ENCODE results near the gene OR14A16. TPM values are rescaled to one million over a fixed set of nuclear protein-coding genes. Genes with fewer than 3 reads are reported as not detected.

OR14A16 gene, protein sequence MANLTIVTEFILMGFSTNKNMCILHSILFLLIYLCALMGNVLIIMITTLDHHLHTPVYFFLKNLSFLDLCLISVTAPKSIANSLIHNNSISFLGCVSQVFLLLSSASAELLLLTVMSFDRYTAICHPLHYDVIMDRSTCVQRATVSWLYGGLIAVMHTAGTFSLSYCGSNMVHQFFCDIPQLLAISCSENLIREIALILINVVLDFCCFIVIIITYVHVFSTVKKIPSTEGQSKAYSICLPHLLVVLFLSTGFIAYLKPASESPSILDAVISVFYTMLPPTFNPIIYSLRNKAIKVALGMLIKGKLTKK
- not detected in 2 replicates for total RNA-seq

DNA sequence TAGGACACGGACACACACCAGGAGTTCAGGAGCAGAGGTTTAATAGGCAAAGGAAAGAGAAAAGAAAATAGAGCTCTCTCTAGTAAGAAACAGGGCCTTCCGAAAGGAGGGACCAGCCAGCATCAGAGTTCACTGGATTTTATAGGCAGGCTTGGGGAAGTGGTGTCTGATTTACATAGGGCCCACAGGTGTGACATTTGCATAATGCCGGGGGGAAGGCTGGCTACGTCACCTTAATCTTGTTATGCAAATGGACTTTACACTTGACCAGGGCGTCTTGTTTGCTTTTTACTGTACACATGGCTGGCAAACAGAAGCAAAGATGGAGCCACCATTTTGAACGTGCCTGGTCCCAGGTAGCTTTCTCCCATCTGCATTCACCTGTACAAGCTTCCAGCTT lies at the start of gene OR14A16:
OR14A16 (minus strand) TSS at position 97 of the 400 bp plus-strand sequence. CDS start 8,390 bp downstream, outside the sequence.
- no peak for DNase-seq (ENCODE audit: extremely low read depth, low read depth, low spot score)

DNA sequence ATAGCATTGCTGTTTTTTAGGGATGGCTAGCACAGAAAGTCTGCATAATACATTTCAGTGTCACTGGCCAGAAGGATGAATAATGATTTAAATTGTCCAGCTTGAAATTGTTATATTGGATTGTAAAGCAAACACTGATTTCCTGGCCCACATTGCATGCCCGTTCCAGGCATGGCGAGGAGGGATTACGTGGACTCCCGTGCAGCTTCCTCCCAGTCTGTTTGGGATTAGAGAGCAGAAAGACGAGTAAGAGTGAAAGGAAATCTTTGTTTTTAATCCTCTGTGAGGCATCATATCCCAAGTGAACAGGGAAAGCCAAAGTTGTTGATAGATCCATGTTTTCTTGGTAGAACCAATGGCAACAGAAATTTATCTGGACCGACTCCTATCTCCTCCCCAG lies 41.5 kb upstream of the OR14A16 start:
- no peak for DNase-seq (ENCODE audit: extremely low read depth, low read depth, low spot score)

DNA sequence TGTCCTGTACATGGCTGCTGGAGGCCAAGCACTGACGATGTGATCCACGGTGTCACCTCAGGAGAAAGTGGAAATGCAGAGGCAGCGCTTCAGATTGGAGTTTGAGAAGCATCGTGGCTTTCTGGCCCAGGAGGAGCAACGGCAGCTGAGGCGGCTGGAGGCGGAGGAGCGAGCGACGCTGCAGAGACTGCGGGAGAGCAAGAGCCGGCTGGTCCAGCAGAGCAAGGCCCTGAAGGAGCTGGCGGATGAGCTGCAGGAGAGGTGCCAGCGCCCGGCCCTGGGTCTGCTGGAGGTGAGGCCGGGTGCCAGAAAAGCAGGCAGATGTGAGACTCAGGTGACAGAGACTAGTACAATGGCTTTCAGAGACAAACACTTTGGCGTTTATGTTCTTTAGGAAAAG lies 40.7 kb upstream of the OR14A16 start:
- DNase-seq (ENCODE audit: extremely low read depth, low read depth, low spot score): no peak

DNA sequence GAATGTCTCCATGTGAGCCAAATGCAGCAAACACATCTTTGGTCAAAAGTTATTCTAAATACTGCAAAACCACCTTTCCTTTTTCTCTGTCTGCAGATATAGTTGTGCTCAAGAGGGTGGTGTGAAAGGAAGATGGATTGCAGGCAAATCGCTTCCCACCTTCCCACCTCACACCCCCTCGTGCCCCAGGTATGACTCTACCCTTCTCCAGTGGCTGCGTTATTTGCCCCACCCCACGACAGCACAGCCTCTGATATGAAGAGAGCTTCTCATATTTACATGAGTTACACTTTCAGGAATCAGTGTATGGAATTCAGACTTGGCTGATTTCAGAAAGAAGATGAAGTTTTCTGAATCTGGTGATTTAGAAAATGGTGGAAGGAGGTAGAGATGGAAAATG lies 38.8 kb upstream of the OR14A16 start:
- DNase-seq (ENCODE audit: extremely low read depth, low read depth, low spot score): no peak

DNA sequence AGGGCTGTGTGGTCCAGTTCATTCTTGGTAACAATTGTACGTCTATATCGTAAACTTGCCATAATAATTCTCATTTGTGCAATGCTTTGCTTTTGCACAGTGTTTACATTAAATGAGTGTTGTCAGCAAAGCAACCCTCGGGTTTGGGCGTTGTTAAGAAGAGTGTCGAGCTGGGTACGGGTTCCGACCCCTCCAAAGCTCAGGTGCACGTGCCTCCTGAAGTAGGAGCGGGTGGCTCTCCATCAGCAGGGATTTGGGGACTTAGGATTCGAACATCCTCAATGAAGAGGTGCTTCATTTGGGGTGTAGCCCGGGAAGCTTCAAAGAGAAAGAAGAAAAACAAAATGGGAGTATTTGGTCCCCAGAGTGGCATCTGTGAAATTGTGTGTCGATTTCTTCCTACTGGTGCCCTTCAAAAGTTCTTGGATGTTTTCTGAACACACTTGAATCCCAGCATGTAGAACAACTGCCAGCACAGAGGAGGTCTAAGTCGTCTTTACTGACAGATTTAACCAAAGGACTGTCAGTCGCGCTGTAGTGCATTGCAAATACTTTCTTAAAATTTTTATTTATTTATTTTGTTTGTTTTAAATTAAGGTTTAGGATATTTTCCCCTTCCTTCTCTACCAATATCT lies 34.2 kb upstream of the OR14A16 start:
- no peak for DNase-seq (ENCODE audit: extremely low read depth, low read depth, low spot score)

DNA sequence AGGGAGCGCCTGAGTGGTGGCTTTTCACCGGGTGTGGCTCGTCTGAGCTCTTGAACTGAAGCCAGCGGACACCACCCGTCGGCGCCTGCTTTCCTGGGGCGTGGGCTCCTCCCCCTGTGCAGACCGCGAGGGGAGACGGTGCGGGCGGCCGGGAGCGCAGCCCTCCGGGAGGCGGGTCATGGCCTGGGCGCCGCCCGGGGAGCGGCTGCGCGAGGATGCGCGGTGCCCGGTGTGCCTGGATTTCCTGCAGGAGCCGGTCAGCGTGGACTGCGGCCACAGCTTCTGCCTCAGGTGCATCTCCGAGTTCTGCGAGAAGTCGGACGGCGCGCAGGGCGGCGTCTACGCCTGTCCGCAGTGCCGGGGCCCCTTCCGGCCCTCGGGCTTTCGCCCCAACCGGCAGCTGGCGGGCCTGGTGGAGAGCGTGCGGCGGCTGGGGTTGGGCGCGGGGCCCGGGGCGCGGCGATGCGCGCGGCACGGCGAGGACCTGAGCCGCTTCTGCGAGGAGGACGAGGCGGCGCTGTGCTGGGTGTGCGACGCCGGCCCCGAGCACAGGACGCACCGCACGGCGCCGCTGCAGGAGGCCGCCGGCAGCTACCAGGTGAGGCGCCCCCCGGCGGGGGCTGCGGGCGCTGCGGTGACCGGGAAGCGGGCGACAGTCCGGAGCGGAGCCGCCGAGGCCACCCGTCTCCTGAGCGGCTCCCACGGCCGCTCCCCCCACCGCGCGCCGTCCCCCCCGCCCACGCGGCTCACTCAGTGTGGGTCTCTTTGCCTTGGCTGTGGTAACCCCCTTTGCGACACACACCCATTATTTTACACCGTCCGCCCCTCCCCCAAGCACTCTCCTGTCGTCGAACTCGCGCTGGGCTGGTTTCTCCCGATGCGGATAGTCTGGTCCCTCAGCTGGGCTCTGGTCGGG lies 33.4 kb upstream of the OR14A16 start, which contains the start of gene TRIM58:
TRIM58 (plus strand) TSS at position 119 of the 916 bp plus-strand sequence; CDS start at position 179, 60 bp downstream.
- no peak for DNase-seq (ENCODE audit: extremely low read depth, low read depth, low spot score)

DNA sequence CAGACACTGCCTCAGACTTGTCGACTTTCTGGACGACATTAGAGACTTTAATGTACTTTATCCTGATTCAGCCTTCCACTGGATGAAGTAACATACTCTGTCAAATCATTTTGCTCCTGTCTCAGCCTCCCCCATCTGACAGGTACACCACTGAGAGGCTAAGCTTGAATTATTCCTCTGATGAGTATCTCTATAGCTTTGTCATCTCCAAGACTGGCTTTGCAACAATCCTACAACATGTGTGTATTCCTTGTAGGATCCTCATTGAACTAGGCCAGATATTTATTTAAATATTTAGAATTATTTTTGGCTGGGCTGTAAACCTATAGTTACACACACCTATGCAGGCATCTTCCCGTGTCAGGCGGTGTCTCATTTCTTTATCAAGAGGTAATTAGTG lies 32.0 kb upstream of the OR14A16 start:
- no peak for DNase-seq (ENCODE audit: extremely low read depth, low read depth, low spot score)

DNA sequence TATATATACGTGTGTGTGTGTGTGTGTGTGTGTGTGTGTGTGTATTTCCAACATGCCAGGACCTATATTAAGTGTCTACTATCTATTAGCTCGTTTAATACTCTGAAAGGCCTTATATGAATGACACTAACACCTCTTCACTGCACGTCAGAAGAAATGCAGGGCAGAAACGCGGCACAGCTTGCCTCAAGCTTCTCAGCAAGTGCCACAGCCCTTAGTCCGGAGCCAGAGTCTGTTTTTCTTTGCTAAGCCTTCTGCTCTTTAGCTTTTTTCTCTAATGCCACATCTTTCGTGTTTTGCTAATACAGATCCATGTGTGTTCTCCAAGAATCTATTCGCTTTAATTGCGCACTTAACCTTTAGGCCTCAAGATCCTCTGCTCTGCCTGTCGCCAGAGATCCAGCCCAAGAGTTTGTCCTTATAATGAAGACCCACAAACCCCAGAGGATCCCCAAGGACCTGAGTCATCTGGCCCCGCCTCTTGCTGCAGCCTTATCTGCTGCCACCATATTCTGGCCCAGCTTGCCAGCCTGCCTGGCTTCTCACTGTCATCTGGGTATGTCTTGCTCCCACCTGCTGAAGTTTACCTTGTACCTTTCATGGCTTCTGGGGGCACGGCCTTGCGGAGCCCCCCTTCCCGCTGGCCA lies 31.1 kb upstream of the OR14A16 start:
- DNase-seq (ENCODE audit: extremely low read depth, low read depth, low spot score): no peak

DNA sequence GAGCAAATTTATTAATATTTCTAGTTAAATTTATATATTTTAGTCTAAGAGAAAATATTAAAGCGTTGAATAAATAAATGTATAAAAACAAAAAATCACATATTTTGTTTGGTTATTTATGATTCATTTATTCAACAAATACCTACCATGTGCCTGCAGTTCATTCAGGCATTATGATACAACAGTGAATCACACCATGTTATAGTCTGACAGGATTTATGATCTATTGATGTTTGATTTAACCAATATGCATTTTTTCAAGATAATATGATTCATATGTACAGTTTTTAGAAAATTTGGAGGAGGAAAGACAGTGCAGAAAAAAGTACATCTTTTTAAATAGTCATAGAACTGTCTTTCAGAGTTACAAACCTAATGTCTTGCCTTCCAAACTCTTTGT lies 25.7 kb upstream of the OR14A16 start:
- DNase-seq (ENCODE audit: extremely low read depth, low read depth, low spot score): no peak

DNA sequence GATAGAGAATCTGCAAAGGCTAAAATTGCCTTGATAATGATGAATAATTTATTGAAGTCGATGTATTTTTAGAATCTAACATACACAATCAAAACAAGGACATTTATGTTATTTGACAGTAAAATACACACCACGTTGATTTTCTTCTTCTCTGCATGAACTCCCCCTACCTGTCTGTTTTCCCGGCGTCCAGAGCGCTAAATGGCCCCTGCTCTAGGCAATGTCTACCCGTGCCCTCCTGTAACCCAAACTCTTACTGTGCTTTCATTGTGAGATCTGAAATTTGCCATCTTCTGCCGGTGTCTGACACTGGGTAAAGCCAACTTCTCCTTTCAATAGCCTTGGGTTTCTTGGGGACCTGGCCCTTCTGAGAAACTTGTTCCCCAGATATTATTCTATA lies 24.4 kb upstream of the OR14A16 start:
- DNase-seq (ENCODE audit: extremely low read depth, low read depth, low spot score): no peak

DNA sequence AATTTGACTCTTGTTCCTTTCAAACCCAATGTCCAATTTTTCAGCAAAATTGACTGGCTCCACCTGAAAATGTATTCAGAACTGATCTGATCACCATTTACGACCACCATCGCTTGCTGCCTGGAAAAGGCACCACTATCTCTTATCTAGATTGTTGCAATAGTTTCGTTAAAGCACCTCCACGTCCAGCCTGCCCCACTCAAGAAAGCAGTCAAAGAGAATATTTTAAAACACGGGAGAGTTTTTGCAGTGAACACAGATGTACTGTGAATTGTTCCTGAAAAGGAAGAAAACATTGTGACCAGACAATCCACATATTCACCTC lies 21.7 kb upstream of the OR14A16 start:
- no peak for DNase-seq (ENCODE audit: extremely low read depth, low read depth, low spot score)

DNA sequence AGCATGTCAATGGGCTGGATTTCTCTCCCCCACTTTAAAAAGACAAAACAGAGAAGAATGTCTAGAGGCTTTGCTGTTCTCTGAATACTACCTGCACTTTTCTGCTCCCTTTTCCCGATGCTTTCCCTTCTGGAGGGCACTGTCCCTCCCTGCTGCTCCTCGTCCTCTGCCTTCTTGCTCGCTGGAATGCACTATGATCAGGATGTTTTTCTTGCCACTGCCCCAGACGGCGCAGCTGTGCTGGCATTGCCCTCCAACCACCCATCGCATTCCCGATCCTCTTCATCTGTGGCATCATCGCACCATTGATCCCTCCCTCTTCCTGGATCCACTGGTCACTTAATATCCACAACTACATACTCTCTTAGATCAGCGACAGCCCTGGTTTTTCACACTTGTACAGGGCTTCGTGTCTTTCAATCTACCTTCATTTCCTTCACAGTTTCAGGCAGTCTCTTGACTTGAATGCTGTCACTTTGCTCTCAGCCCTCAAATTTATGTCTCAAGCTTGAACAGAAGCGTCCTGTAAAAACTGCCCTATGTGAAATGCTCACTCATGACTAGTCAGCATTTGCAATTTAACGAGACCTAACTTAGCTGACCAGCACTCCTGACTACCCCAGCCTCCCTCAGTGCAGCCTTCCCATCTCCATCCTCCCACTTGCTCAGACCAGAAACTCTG lies 21.2 kb upstream of the OR14A16 start:
- DNase-seq (ENCODE audit: extremely low read depth, low read depth, low spot score): no peak

DNA sequence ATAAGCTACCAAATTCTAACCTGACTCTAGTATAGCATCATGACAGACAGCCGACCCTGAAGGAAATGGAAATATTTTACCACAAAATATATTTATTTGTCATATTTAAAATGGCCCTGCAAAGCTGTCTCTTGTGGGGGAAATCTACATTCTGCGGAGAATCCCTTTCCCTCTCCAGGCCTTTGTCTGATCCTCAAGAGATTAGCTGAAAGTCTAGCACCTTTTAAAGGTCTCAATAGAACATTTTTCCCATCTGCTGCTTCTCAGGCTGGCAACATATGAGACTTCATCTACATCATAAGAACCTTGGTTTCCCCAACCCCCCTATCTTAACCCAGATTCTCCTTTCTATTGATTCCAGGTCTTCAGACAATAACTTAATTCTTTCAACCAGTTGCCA lies 19.5 kb upstream of the OR14A16 start:
- no peak for DNase-seq (ENCODE audit: extremely low read depth, low read depth, low spot score)

DNA sequence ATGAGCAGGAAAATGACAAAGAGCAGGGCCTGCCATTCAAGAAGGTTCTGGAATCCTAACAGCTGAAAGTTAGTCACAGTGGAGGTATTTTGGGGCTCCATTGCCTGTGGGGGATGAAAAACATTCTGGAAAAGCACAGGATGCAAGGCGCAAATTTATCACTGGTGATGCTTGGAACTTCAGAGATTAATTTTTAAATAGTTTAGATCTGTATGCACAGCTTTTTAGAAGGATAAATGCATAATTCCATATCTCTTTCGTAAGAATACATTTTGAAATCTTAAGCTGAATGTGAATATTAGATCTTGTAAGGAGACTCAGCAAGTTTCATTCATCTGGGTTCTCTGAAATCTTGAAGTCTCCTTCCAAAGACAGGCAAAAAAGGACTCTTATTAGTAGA lies 17.9 kb upstream of the OR14A16 start, which contains the start of gene OR11L1:
OR11L1 (minus strand) TSS at position 101 of the 400 bp plus-strand sequence; CDS start at position 101, 0 bp downstream.
- no peak for DNase-seq (ENCODE audit: extremely low read depth, low read depth, low spot score)

DNA sequence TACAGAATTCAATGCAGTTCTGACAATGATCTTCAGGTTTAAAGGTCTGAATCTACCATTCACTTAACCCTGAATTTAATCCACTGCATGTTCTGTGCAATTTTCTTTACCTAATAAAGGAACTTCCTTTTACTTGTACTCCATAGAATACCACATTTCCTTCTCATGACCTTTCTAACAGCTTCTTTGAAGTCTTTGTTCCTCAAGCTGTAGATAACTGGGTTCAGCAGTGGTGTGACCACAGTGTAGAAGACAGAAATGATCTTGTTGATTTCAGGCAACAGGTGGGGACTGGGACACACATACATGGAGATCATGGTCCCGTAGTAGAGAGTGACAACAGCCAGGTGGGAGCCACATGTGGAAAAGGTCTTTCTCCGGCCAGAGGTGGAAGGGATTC lies 16.9 kb upstream of the OR14A16 start:
- no peak for DNase-seq (ENCODE audit: extremely low read depth, low read depth, low spot score)

DNA sequence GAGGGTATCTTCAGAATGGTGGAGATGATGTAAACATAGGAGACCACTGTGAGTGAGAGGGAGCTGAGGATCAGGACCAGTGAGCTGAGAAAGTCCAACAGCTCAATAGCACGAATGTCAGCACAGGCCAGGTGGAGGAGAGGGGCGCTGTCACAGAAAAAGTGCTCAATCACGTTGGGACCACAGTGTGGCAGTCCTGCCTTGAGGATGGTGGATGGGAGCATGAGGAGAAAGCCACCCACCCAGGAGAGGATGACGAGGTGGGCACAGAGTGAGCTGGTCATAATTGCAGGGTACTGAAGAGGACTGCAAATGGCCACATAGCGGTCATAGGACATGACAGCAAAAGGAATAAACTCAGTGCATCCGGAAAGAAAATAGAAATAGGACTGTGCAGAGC lies 9.7 kb upstream of the OR14A16 start:
- DNase-seq (ENCODE audit: extremely low read depth, low read depth, low spot score): no peak

DNA sequence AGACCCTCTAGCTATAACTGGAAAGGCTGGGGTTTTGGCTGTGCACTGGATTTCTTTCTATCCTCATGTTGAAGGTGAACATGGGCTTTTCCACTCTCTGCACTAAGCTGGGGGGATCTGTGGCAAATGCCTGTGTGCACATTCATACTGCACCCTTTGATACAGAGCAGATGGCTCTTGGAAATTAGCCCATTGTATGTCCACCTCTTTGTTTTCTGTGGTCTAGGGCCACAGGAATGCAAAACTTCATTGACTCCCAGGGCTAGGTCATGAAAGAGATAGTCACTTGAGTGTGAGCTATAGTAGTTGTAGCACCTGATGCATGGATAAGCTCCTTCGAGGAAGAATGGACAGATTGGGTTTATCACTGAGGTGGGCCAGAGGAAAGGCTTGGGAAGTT lies 5.7 kb upstream of the OR14A16 start:
- no peak for DNase-seq (ENCODE audit: extremely low read depth, low read depth, low spot score)

DNA sequence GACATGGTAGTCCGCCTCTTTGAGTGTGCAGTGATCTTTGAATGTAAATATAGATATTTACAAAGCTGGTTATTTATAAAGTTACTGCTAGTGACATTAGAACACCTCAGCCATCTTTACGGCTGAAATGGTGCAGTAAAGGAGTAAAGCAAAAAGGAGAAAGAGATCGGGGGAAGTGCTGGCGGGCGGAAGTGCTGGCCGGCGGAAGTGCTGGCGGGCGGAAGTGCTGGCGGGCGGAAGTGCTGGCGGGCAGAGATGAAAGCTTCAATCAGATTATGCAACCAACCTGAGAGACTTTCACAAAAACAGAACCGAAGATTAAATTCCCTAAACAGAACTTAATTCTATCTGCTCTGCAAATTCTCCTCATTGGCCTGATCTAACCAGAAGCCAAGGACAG lies 1.4 kb upstream of the OR14A16 start:
- DNase-seq (ENCODE audit: extremely low read depth, low read depth, low spot score): no peak

DNA sequence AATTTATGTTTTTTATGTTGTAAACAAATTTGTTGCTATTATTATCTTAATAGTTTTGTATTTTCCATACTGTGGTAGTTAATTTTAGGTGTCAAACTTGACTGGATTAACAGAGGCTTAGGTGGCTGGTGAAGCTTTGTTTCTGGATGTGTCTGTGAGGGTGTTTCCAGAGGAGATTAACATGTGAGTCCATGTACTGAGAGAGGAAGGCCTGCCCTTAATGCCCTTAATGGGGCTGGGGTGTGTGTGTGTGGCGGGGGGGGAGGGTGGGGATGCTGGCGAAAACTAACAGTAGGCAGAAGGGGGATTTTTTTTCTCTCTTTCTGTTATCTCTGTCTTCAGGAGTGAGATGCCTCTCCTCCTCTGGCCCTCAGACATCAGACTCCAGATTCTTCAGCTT lies 1.9 kb downstream of the OR14A16 start:
- DNase-seq (ENCODE audit: extremely low read depth, low read depth, low spot score): no peak

DNA sequence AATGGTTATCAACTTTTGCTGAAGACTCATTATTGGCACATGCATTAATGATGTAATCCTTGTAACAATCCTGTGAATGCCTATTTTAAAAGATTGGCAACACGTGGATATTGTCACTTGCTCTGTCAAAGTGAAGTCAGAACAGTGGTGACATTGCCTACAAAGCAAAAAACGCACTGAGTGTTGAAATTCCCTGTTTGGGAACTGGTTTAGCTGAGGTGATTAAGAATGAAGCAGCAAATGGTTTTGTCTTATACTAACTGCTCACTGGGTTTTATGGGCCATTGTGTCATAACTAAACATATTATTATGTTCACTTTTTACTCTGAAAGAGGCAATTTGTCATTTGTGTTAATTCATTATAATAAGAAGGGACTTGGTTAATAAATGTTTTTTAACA lies 11.3 kb downstream of the OR14A16 start:
- no peak for DNase-seq (ENCODE audit: extremely low read depth, low read depth, low spot score)

All from glomerular endothelial cell (primary cell).